K562 (cell line): ENCODE measurements around the gene NMB. TPM values are rescaled to one million over a fixed set of nuclear protein-coding genes. Genes with fewer than 3 reads are reported as not detected.

ENCODE experiments used
- ASH1L ChIP-seq: fragments of 450-650 bp; IDR thresholded peaks from 2 replicates; pipeline ENCODE4 v1.6.1; 2018; ENCODE audit warnings: borderline replicate concordance, mild to moderate bottlenecking, low read depth; ENCODE audit not compliant: partially characterized antibody
- ELF1 ChIP-seq: fragments of 200-800 bp; sonication (Bioruptor generic); IDR thresholded peaks from 2 replicates; pipeline ENCODE4 v1.6.1; 2016; ENCODE audit warnings: missing genetic modification characterization, missing compliant biosample characterization
- HDAC2 ChIP-seq: fragments of 450-650 bp; IDR thresholded peaks from 2 replicates; pipeline ENCODE4 v1.6.1; 2016; ENCODE audit warnings: mild to moderate bottlenecking
- HDAC6 ChIP-seq: IDR thresholded peaks from 2 replicates; pipeline ENCODE4 v1.6.1; 2012; ENCODE audit warnings: low read depth, mild to moderate bottlenecking, control low read depth, inconsistent platforms, low read length, moderate library complexity
- HDGF ChIP-seq: fragments of 450-650 bp; IDR thresholded peaks from 2 replicates; pipeline ENCODE4 v1.6.1; 2016
- KDM5B ChIP-seq: fragments of 200-600 bp; sonication (generic); IDR thresholded peaks from 2 replicates; pipeline ENCODE4 v1.6.1; 2012; ENCODE audit warnings: low read depth, mild to moderate bottlenecking, moderate library complexity, low read length, control low read depth, inconsistent platforms; ENCODE audit not compliant: insufficient replicate concordance
- MED1 ChIP-seq: sonication (generic); formaldehyde crosslinking; IDR thresholded peaks from 2 replicates; pipeline ENCODE4 v1.8.1; 2023; ENCODE audit warnings: missing genetic modification reagents, borderline replicate concordance
- MYNN ChIP-seq, 2 experiments: sonication (generic); formaldehyde crosslinking in 1 of 2; IDR thresholded peaks; 2 replicates each; pipeline versions ENCODE4 v1.5.0 to v1.6.1; 2016 to 2020; ENCODE audit warnings: antibody characterized with exemption in 1 of 2, missing genetic modification reagents in 1 of 2
- NFIC ChIP-seq: fragments of 450-650 bp; IDR thresholded peaks from 2 replicates; pipeline ENCODE4 v1.6.1; 2017; ENCODE audit warnings: mild to moderate bottlenecking, inconsistent platforms
- POLR2B ChIP-seq: fragments of 450-650 bp; IDR thresholded peaks from 2 replicates; pipeline ENCODE4 v1.6.1; 2018; ENCODE audit warnings: low read depth; ENCODE audit not compliant: partially characterized antibody
- POLR3G ChIP-seq: IDR thresholded peaks from 2 replicates; pipeline ENCODE4 v1.6.1; 2011; ENCODE audit not compliant: insufficient read length, insufficient replicate concordance; ENCODE audit errors: extremely low read depth
- SAFB ChIP-seq: fragments of 200-400 bp; formaldehyde crosslinking; IDR thresholded peaks from 2 replicates; pipeline ENCODE4 v1.6.1; 2017; ENCODE audit warnings: low read depth, low read length, borderline replicate concordance
- SMARCA4 ChIP-seq: fragments of 450-650 bp; IDR thresholded peaks from 2 replicates; pipeline ENCODE4 v1.6.1; 2016
- SMARCE1 ChIP-seq: fragments of 450-650 bp; IDR thresholded peaks from 2 replicates; pipeline ENCODE4 v1.7.1; 2016; ENCODE audit warnings: mild to moderate bottlenecking
- SRSF1 ChIP-seq: fragments of 200-400 bp; formaldehyde crosslinking; IDR thresholded peaks from 2 replicates; pipeline ENCODE4 v1.6.1; 2017; ENCODE audit warnings: mild to moderate bottlenecking, low read depth, low read length, moderate library complexity
- ZNF324 ChIP-seq: fragments of 250-450 bp; sonication (Bioruptor Pico); IDR thresholded peaks from 2 replicates; pipeline ENCODE4 v1.4.0; 2020; ENCODE audit warnings: mild to moderate bottlenecking
- polyA plus RNA-seq, 8 experiments: library from polyadenylated mRNA; depleted of rRNA in 4 of 8; stranded (reverse) in 5 of 8; unstranded in 3 of 8; fragments of >200 nt; fragmentation: Nextera tagmentation in 2 of 8; fragmentation: Illumina TruSeq in 1 of 8; extraction: Ambion mirVana in 2 of 8; extraction: Trizol in 1 of 8; gene quantifications; 2 replicates each; pipeline versions ENCODE4 v1.2.1 to v1.2.3, GENCODE V29; 2011 to 2014; ENCODE audit warnings: inconsistent platforms in 1 of 8, missing spikeins in 1 of 8
- total RNA-seq, 7 experiments: library from RNA; depleted of rRNA in 6 of 7; stranded (reverse); fragments of >200 nt in 6 of 7; fragmentation: Illumina TruSeq in 2 of 7; extraction: Trizol in 2 of 7; gene quantifications; 2 replicates each; pipeline versions ENCODE4 v1.2.1 to v1.2.3, GENCODE V29; 2011 to 2021; ENCODE audit warnings: low replicate concordance in 1 of 7
- TF ChIP-seq, protein P1 (sequence below): fragments of 150-350 bp; IDR thresholded peaks from 2 replicates; pipeline ENCODE4 v1.6.1; 2014; ENCODE audit warnings: low read depth, mild to moderate bottlenecking, low read length, borderline replicate concordance
- TF ChIP-seq, protein P2 (sequence below): fragments of 250-450 bp; sonication (Bioruptor Pico); IDR thresholded peaks from 2 replicates; pipeline ENCODE4 v1.9.0; 2021; ENCODE audit warnings: mild to moderate bottlenecking
- TF ChIP-seq, protein P3 (sequence below): fragments of 250-450 bp; sonication (Bioruptor Pico); IDR thresholded peaks from 2 replicates; pipeline ENCODE4 v1.4.0; 2020; ENCODE audit warnings: borderline replicate concordance
- TF ChIP-seq, protein P4 (sequence below): fragments of 150-350 bp; conservative IDR thresholded peaks from 2 replicates; pipeline ENCODE4 v1.6.1; 2014; ENCODE audit warnings: low read length

The NMB gene
- total and polyA plus RNA-seq, 9 of the 15 experiments (the other 6 are each of a cell fraction or from before 2014, with no cell fraction given) = 0.06 to 0.16 (median 0.09) TPM; not detected in 5

DNA sequence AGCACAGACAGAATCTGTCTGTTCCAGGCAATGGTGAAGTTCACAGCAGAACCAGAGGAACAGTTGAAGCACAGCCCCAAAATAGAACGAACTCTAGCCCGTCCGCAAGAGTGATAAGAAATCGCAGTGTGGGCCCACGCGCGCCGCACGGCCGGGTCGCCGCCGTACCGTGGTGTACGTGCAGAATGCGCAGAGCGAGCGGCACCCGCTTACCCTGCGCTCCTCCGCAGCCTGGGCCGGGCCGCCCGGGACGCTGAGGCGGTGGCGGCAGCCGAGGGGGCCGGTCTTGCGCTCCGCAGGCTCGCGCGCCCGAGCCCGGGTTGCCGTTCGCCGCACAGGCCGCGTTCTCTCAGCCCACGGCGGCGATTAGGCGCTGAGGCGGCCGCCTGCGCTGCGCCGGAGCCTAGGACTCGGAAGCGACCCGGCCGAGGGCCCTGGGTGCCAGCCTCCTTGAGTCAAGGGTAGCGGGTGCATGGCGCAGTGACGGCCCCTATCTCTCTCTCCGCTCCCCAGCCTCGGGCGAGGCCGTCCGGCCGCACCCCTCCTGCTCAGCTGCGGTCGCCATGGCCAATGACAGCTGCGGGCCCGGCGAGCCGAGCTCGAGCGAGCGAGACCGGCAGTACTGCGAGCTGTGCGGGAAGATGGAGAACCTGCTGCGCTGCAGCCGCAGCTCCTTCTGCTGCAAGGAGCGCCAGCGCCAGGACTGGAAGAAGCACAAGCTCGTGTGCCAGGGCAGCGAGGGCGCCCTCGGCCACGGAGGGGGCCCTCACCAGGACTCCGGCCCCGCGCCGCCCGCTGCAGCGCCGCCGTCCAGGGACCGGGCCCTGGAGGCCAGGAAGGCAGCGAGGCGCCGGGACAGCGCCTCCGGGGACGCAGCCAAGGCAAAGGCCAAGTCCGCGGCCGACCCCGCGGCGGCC lies 24.4 kb downstream of the NMB start (continued):
- TF ChIP-seq, protein P1, sequence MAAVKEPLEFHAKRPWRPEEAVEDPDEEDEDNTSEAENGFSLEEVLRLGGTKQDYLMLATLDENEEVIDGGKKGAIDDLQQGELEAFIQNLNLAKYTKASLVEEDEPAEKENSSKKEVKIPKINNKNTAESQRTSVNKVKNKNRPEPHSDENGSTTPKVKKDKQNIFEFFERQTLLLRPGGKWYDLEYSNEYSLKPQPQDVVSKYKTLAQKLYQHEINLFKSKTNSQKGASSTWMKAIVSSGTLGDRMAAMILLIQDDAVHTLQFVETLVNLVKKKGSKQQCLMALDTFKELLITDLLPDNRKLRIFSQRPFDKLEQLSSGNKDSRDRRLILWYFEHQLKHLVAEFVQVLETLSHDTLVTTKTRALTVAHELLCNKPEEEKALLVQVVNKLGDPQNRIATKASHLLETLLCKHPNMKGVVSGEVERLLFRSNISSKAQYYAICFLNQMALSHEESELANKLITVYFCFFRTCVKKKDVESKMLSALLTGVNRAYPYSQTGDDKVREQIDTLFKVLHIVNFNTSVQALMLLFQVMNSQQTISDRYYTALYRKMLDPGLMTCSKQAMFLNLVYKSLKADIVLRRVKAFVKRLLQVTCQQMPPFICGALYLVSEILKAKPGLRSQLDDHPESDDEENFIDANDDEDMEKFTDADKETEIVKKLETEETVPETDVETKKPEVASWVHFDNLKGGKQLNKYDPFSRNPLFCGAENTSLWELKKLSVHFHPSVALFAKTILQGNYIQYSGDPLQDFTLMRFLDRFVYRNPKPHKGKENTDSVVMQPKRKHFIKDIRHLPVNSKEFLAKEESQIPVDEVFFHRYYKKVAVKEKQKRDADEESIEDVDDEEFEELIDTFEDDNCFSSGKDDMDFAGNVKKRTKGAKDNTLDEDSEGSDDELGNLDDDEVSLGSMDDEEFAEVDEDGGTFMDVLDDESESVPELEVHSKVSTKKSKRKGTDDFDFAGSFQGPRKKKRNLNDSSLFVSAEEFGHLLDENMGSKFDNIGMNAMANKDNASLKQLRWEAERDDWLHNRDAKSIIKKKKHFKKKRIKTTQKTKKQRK = no peak
- TF ChIP-seq SMARCE1 = no peak
- no peak for TF ChIP-seq POLR2B
- TF ChIP-seq, protein P2, sequence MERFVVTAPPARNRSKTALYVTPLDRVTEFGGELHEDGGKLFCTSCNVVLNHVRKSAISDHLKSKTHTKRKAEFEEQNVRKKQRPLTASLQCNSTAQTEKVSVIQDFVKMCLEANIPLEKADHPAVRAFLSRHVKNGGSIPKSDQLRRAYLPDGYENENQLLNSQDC = no peak
- TF ChIP-seq POLR3G = no peak
- no peak for TF ChIP-seq ZNF324
- TF ChIP-seq, protein P3, sequence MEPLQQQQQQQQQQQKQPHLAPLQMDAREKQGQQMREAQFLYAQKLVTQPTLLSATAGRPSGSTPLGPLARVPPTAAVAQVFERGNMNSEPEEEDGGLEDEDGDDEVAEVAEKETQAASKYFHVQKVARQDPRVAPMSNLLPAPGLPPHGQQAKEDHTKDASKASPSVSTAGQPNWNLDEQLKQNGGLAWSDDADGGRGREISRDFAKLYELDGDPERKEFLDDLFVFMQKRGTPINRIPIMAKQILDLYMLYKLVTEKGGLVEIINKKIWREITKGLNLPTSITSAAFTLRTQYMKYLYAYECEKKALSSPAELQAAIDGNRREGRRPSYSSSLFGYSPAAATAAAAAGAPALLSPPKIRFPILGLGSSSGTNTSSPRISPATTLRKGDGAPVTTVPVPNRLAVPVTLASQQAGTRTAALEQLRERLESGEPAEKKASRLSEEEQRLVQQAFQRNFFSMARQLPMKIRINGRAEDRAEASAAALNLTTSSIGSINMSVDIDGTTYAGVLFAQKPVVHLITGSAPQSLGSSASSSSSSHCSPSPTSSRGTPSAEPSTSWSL (CRISPR knock-in tag) = no peak
- TF ChIP-seq HDGF = no peak
- TF ChIP-seq, protein P4, sequence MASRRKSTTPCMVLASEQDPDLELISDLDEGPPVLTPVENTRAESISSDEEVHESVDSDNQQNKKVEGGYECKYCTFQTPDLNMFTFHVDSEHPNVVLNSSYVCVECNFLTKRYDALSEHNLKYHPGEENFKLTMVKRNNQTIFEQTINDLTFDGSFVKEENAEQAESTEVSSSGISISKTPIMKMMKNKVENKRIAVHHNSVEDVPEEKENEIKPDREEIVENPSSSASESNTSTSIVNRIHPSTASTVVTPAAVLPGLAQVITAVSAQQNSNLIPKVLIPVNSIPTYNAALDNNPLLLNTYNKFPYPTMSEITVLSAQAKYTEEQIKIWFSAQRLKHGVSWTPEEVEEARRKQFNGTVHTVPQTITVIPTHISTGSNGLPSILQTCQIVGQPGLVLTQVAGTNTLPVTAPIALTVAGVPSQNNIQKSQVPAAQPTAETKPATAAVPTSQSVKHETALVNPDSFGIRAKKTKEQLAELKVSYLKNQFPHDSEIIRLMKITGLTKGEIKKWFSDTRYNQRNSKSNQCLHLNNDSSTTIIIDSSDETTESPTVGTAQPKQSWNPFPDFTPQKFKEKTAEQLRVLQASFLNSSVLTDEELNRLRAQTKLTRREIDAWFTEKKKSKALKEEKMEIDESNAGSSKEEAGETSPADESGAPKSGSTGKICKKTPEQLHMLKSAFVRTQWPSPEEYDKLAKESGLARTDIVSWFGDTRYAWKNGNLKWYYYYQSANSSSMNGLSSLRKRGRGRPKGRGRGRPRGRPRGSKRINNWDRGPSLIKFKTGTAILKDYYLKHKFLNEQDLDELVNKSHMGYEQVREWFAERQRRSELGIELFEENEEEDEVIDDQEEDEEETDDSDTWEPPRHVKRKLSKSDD = no peak
- no peak for TF ChIP-seq NFIC
- 0 out of 2 replicates have a peak, but pooled peaks have one; percentile 19 for TF ChIP-seq ELF1 (tag)
- no peak for TF ChIP-seq MYNN (IDR thresholded peaks at IDR 0.05)
- TF ChIP-seq MYNN (CRISPR knock-in tag; IDR thresholded peaks at IDR 0.05) = no peak
- no peak for TF ChIP-seq ASH1L
- TF ChIP-seq SAFB = no peak; the same call in 1 of the 2 replicates
- no peak for TF ChIP-seq SRSF1
- TF ChIP-seq KDM5B = peak; percentile 68
- no peak for TF ChIP-seq MED1 (CRISPR knock-in tag)
- TF ChIP-seq SMARCA4 = no peak
- no peak for TF ChIP-seq HDAC2
- TF ChIP-seq HDAC6 = peak; percentile 24; the same call in 1 of the 2 replicates
